HG02970 (cell line): ENCODE measurements around the gene GPAM.

ENCODE experiments used
- ATAC-seq: cut with Tn5 transposase; IDR thresholded peaks from one replicate; pipeline ENCODE4 v1.9.1; 2021; ENCODE audit warnings: mild to moderate bottlenecking, moderate library complexity, moderate number of reproducible peaks; ENCODE audit not compliant: unreplicated experiment, low FRiP score

GPAM gene

GRCh38 chr10:112184379-112184778 is 814 bp upstream of the GPAM start:
- ATAC-seq, result no peak

GRCh38 chr10:112184052-112184371 is 447 bp upstream of the GPAM start:
- peak; percentile 4 for ATAC-seq

GRCh38 chr10:112182784-112183328 is 709 bp downstream of the GPAM start:
- ATAC-seq, result peak; percentile 0

GRCh38 chr10:112177247-112177646 is 6.3 kb downstream of the GPAM start:
- ATAC-seq, result no peak

GRCh38 chr10:112176543-112176942 is 7.0 kb downstream of the GPAM start:
- ATAC-seq, result no peak

GRCh38 chr10:112175409-112175808 is 8.2 kb downstream of the GPAM start:
- no peak for ATAC-seq

GRCh38 chr10:112173206-112173605 is 10.4 kb downstream of the GPAM start:
- no peak for ATAC-seq

- no peak for ATAC-seq
Observed at GRCh38 chr10:112168733-112169132, 14.8 kb downstream of the GPAM start.

GRCh38 chr10:112166800-112167199 is 16.8 kb downstream of the GPAM start:
- ATAC-seq, result no peak

GRCh38 chr10:112161757-112162518 is 21.6 kb downstream of the GPAM start:
- no peak for ATAC-seq

- ATAC-seq, result no peak
Observed at GRCh38 chr10:112160834-112161233, 22.7 kb downstream of the GPAM start.

GRCh38 chr10:112159469-112159868 is 24.1 kb downstream of the GPAM start:
- ATAC-seq, result no peak

GRCh38 chr10:112151524-112152039 is 32.0 kb downstream of the GPAM start:
- no peak for ATAC-seq

GRCh38 chr10:112148331-112148730 is 35.2 kb downstream of the GPAM start:
- no peak for ATAC-seq

- ATAC-seq, result no peak
Observed at GRCh38 chr10:112146799-112147198, 36.8 kb downstream of the GPAM start.

GRCh38 chr10:112145263-112145662 is 38.3 kb downstream of the GPAM start:
- ATAC-seq, result no peak

GRCh38 chr10:112143420-112143819 is 40.1 kb downstream of the GPAM start:
- no peak for ATAC-seq

- no peak for ATAC-seq
Observed at GRCh38 chr10:112141292-112141691, 42.3 kb downstream of the GPAM start.

- ATAC-seq, result peak; percentile 98
Observed at GRCh38 chr10:112140110-112140970, 43.2 kb downstream of the GPAM start.

GRCh38 chr10:112139176-112139575 is 44.4 kb downstream of the GPAM start:
- ATAC-seq, result no peak
